KBM-7 (cell line): ENCODE measurements around the gene DENND5B.
"Not testable (repeated sequence)": the region's sequence is repeated elsewhere in the genome, so short reads cannot be mapped to it uniquely, and the experiment has no call there.

Experiments used
- DNase-seq: peaks from one replicate; pipeline ENCODE4 v3.0.0-alpha.2; 2015
- in situ Hi-C: fragments of 300-500 bp; cut with MboI; formaldehyde crosslinking; loops from 2 replicates; pipeline ENCODE4 v1.14.3; 2020; ENCODE audit warnings: low sequenced_read_pairs, low pct_unique_long_range_greater_than_20kb, mixed read lengths

DENND5B gene

GRCh38 chr12:31599053-31599452 is 8.1 kb upstream of the DENND5B start:
- DNase-seq = peak; percentile 28
- in situ Hi-C loops = no loop called here

- in situ Hi-C loops = no loop called here
- no peak for DNase-seq
These were observed 6.1 kb upstream of the DENND5B start for GRCh38 chr12:31597066-31597465.

GRCh38 chr12:31594681-31595080 is 3.7 kb upstream of the DENND5B start:
- no peak for DNase-seq
- in situ Hi-C loops = no loop called here

GRCh38 chr12:31591380-31591901 is 505 bp upstream of the DENND5B start:
- in situ Hi-C loops = no loop called here
- DNase-seq = peak; percentile 53

GRCh38 chr12:31589904-31590641 is 863 bp downstream of the DENND5B start:
- peak; percentile 62 for DNase-seq
- in situ Hi-C loops = no loop called here

GRCh38 chr12:31589598-31589903 is 1.4 kb downstream of the DENND5B start:
- in situ Hi-C loops = no loop called here
- no peak for DNase-seq

- in situ Hi-C loops = no loop called here
- no peak for DNase-seq
These were observed 2.0 kb downstream of the DENND5B start for GRCh38 chr12:31588976-31589375.

GRCh38 chr12:31586728-31587127 is 4.2 kb downstream of the DENND5B start:
- no peak for DNase-seq
- in situ Hi-C loops = no loop called here

GRCh38 chr12:31585895-31586294 is 5.0 kb downstream of the DENND5B start:
- in situ Hi-C loops = no loop called here
- DNase-seq = no peak

GRCh38 chr12:31585271-31585670 is 5.7 kb downstream of the DENND5B start:
- no peak for DNase-seq
- in situ Hi-C loops = no loop called here

- in situ Hi-C loops = no loop called here
- no peak for DNase-seq
These were observed 6.2 kb downstream of the DENND5B start for GRCh38 chr12:31584782-31585181.

GRCh38 chr12:31583878-31584277 is 7.1 kb downstream of the DENND5B start:
- DNase-seq = no peak
- in situ Hi-C loops = no loop called here

- in situ Hi-C loops = no loop called here
- no peak for DNase-seq
These were observed 8.8 kb downstream of the DENND5B start for GRCh38 chr12:31582155-31582554.

- DNase-seq = no peak
- in situ Hi-C loops = no loop called here
These were observed 12.3 kb downstream of the DENND5B start for GRCh38 chr12:31578632-31579031.

GRCh38 chr12:31574803-31575575 is 15.9 kb downstream of the DENND5B start:
- DNase-seq = peak; percentile 27
- in situ Hi-C loops = no loop called here

GRCh38 chr12:31574367-31574766 is 16.6 kb downstream of the DENND5B start:
- DNase-seq, in situ Hi-C loops: not testable (repeated sequence)

- no peak for DNase-seq
- in situ Hi-C loops = no loop called here
These were observed 17.9 kb downstream of the DENND5B start for GRCh38 chr12:31572900-31573600.

GRCh38 chr12:31570880-31571279 is 20.1 kb downstream of the DENND5B start:
- no peak for DNase-seq
- in situ Hi-C loops = no loop called here

- in situ Hi-C loops, DNase-seq: not testable (repeated sequence)
These were observed 21.4 kb downstream of the DENND5B start for GRCh38 chr12:31569517-31569916.

GRCh38 chr12:31568498-31568897 is 22.4 kb downstream of the DENND5B start:
- in situ Hi-C loops = no loop called here
- no peak for DNase-seq
